M059J (cell line): ENCODE measurements around the gene RPS6KA6. TPM values are rescaled to one million over a fixed set of nuclear protein-coding genes. Genes with fewer than 3 reads are reported as not detected.
"Not testable (repeated sequence)": the region's sequence is repeated elsewhere in the genome, so short reads cannot be mapped to it uniquely, and the experiment has no call there.

ENCODE experiments used
- DNase-seq: peaks from one replicate; pipeline ENCODE4 v3.0.0-alpha.2; 2012; ENCODE audit warnings: low read depth
- total RNA-seq: library from RNA; depleted of rRNA; stranded (reverse); fragments of >200 nt; shearing (Covaris generic); gene quantifications from 2 replicates; pipeline ENCODE4 v1.2.3, GENCODE V29; 2014

The RPS6KA6 gene
- total RNA-seq, 1 experiment from 2014 or later: not detected

- no peak for DNase-seq
Observed at GRCh38 chrX:84162401-84162800, 25.6 kb downstream of the RPS6KA6 start.

GRCh38 chrX:84161641-84162040 is 26.4 kb downstream of the RPS6KA6 start:
- no peak for DNase-seq

- no peak for DNase-seq
Observed at GRCh38 chrX:84160736-84161135, 27.3 kb downstream of the RPS6KA6 start.

DNA sequence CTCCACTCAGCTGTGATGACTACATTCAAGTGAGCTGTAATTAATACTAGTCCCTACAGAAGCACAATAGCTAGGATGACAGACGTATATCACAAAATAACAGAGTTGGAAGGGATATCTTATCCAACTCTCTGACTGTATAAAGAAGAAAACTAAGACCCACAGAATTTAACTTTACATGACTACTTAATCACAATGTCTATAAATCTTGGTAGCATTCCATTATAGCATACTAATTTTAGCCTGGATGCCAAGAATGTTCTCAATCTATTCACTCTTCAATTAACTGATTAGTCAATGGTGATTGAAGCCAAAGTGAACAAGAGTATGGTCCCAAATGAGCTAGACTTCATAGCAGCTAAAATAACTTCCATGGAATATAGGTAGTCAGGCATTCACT is 31.2 kb downstream of the RPS6KA6 start:
- no peak for DNase-seq

GRCh38 chrX:84155938-84156337 is 32.1 kb downstream of the RPS6KA6 start:
- no peak for DNase-seq

DNA sequence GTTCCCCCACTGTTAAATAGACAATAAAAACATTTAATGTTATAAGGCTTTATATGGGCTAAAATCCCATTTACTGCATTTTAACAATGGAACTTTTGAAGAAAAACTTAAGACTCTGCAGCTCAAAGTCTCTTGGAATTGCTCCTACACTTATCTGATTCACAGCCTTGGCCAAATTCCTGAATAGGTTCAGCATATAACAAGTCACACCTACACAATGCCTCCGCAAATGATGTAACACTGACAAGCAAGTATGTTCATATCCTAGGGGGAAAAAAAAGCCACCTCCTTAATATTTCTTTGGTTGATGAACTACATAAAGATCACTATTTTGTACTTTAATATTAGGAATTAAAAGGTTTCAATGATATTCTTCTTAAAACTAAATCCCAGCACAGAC is 34.5 kb downstream of the RPS6KA6 start:
- DNase-seq: no peak

GRCh38 chrX:84144991-84145390 is 43.0 kb downstream of the RPS6KA6 start:
- no peak for DNase-seq

DNA sequence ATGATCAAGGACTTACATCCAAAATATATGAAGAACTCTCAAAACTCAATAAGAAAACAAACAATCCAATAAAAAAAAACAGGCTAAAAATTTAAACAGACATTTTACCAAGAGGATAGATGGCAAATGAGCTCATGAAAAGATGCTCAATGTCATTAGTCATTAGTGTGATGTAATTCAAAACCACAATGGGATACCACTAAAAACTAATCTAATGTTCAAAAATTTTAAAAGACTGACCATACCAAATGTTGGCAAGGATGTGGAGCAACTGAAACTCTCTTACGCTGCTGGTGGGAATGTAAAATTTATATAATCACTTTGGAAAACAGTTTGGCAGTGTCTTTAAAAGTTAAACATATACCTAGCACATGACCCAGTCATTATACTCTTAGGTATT is 43.7 kb downstream of the RPS6KA6 start:
- no peak for DNase-seq

DNA sequence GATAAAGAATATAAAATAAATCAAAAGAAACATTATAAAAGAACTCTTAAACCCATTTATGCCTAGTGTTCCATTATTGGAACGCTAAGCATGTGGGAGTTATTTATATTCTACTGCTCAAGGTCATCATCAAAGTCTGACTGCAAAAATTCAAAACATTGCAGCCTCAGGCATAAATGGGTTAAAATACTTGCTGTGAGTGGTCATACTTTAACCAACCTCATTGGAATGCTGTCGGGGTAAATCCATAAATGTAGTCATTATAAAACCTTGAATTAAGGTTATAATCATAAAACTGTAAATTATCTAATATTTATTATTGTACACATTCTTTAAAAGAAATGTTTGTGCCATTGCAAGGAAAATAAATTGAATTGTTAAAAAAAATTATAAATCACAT is 55.0 kb downstream of the RPS6KA6 start:
- DNase-seq: no peak

DNA sequence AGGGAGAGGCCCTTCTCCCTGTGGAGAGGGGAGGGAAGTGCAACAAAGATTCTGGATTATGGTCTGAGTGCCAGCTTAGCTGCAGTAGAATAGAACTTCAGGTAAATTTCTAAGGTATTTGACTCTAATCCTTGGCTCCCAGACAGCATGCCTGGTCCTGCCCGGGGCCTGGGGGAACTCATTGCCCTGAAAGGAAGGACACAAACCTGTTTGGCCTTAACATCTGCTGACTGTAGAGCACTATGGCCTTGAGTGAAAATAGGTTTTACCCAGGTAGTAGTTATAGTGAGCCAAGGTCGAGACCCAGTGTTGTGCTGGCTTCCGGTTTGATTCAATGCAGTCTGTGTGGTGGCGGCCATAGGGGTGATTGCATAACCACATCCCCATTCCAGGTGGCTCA is 64.4 kb downstream of the RPS6KA6 start:
- DNase-seq: no peak

GRCh38 chrX:84118769-84119168 is 69.2 kb downstream of the RPS6KA6 start:
- no peak for DNase-seq

- no peak for DNase-seq
Observed at GRCh38 chrX:84118315-84118714, 69.7 kb downstream of the RPS6KA6 start.

DNA sequence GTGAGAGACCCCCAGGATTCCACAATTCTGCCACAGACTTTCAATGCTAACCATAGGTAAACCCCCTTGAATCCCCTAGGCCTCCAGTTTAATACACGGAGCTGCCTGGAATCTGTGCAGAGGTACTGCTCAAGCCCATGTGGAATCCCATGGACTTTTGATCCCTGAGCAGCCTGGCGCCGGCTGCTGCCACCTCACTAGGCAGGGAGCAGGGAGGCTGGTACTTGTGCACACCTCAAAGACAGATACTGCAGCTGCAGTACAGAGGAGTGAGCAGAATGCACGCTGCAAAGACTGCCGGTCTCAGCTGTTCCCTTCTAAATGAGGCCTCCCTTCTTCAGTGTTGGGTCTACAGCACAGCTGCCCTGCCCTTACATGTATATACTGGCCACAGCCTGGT is 79.4 kb downstream of the RPS6KA6 start:
- DNase-seq: no peak

DNA sequence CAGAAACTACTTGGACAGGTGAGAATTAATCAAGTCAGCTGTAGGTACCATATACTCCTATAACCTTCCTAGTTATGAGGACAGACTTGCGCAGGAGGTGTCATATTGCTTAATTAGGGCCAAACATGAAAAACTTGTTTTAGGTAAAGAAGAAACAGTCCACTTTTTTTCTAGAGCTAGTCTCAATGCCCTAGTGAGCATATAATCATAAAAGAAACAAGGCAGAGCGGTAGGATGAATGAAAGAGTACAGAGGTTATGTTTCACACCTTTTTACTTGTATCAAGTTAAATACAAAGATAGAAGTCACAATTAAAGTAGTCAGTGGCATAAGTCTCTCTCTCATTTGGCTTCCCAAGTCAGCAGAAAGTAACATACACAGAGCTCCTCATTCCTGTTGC is 88.9 kb downstream of the RPS6KA6 start:
- DNase-seq: no peak

GRCh38 chrX:84079479-84080197 is 108.4 kb downstream of the RPS6KA6 start:
- DNase-seq: not testable (repeated sequence)

- DNase-seq: no peak
Observed at GRCh38 chrX:84078991-84079390, 109.0 kb downstream of the RPS6KA6 start.

GRCh38 chrX:84064814-84065213 is 123.2 kb downstream of the RPS6KA6 start:
- no peak for DNase-seq

GRCh38 chrX:84064164-84064563 is 123.8 kb downstream of the RPS6KA6 start:
- no peak for DNase-seq

DNA sequence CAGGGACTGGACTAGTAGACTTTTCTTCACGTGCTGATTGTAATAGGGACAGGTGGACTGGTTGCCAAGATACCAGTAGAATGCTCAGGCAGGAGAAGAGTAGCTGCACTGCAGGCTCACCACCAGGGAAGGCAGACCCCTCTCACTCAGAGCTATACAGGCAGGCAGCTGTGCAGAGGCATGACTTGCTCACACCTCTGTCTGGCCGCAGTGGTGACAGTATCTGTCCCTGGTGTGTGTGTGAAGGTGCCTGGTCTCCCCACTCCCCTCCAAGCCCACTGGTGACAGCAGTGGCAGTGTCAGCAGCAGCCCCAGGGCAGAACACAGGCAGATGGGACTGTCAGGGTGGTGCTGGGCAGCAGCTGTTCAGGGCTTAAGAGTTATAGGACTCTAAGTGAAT is 140.7 kb downstream of the RPS6KA6 start:
- no peak for DNase-seq

DNA sequence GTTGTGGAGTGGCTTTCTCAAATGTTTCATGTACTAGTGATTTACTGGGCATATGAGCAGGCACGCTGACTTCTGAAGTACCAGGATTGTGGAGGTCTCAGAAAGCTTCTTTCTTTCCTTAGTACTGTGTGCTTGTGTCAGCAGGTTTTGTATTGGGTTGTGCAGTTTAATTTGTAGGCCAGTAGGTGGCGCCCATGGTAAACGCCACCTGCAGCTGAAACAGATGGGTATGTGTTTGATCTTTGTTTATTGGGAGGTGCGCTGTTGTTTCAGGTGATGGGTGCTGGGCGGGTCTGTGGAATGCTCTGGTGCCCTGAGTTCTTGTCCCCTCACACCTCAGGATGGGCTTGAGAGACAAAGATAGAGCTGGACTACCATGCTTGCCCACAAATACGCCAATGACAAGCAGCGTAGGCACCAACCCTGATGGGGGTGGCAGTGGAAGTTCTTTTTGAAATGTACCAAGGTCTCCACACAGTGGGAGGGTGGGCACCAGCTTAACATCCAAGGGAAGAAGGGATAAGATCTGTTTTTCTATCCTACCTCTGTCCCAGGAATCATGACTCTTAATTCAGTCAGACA is 141.5 kb downstream of the RPS6KA6 start:
- peak; percentile 4 for DNase-seq

- DNase-seq: no peak
Observed at GRCh38 chrX:84044051-84044450, 143.9 kb downstream of the RPS6KA6 start.
